Measurements from ENCODE around the gene L3MBTL2.

DNA sequence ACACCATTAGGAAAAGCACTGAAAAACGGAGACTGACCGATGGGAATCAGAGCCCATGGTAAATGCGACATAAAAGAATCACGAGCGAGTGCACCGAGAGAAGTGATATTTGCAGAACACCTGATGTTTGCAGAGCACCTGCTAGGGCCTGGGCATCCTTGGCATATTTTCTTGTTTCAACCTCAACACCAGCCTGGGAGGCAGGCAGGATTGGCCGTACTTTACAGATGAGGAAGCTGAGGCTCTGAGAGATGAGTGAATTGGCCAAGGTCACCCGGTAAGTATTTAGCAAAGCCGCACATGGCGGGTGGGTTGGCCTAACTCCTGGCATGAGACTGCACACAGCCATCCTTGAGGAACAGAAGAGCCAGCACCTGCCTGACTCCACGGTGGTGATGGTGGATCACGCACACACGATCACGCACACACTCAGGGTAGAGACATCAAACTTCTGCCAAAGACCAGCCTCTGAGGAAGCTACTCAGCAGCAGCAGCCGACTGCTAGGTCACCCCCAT is 57.2 kb downstream of the L3MBTL2 start:
- TF ChIP-seq EZH2 (optimal IDR thresholded peaks at IDR 0.05; ENCODE audit: low read depth, low read length) (no peak), EZH2phosphoT487 (IDR thresholded peaks at IDR 0.05; ENCODE audit: low read length) (no peak)
- TF ChIP-seq, protein P1, sequence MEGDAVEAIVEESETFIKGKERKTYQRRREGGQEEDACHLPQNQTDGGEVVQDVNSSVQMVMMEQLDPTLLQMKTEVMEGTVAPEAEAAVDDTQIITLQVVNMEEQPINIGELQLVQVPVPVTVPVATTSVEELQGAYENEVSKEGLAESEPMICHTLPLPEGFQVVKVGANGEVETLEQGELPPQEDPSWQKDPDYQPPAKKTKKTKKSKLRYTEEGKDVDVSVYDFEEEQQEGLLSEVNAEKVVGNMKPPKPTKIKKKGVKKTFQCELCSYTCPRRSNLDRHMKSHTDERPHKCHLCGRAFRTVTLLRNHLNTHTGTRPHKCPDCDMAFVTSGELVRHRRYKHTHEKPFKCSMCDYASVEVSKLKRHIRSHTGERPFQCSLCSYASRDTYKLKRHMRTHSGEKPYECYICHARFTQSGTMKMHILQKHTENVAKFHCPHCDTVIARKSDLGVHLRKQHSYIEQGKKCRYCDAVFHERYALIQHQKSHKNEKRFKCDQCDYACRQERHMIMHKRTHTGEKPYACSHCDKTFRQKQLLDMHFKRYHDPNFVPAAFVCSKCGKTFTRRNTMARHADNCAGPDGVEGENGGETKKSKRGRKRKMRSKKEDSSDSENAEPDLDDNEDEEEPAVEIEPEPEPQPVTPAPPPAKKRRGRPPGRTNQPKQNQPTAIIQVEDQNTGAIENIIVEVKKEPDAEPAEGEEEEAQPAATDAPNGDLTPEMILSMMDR (IDR thresholded peaks at IDR 0.05; ENCODE audit: low read length) = no peak

All from MM.1S (cell line).